Measurements from ENCODE around the gene NOL6. TPM values are rescaled to one million over a fixed set of nuclear protein-coding genes. Genes with fewer than 3 reads are reported as not detected.
"Not testable (repeated sequence)": the region's sequence is repeated elsewhere in the genome, so short reads cannot be mapped to it uniquely, and the experiment has no call there.

The NOL6 gene, protein sequence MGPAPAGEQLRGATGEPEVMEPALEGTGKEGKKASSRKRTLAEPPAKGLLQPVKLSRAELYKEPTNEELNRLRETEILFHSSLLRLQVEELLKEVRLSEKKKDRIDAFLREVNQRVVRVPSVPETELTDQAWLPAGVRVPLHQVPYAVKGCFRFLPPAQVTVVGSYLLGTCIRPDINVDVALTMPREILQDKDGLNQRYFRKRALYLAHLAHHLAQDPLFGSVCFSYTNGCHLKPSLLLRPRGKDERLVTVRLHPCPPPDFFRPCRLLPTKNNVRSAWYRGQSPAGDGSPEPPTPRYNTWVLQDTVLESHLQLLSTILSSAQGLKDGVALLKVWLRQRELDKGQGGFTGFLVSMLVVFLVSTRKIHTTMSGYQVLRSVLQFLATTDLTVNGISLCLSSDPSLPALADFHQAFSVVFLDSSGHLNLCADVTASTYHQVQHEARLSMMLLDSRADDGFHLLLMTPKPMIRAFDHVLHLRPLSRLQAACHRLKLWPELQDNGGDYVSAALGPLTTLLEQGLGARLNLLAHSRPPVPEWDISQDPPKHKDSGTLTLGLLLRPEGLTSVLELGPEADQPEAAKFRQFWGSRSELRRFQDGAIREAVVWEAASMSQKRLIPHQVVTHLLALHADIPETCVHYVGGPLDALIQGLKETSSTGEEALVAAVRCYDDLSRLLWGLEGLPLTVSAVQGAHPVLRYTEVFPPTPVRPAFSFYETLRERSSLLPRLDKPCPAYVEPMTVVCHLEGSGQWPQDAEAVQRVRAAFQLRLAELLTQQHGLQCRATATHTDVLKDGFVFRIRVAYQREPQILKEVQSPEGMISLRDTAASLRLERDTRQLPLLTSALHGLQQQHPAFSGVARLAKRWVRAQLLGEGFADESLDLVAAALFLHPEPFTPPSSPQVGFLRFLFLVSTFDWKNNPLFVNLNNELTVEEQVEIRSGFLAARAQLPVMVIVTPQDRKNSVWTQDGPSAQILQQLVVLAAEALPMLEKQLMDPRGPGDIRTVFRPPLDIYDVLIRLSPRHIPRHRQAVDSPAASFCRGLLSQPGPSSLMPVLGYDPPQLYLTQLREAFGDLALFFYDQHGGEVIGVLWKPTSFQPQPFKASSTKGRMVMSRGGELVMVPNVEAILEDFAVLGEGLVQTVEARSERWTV
- total RNA-seq = 10 to 100 TPM; 18.1 to 36.3 (median 29.1) TPM

DNA sequence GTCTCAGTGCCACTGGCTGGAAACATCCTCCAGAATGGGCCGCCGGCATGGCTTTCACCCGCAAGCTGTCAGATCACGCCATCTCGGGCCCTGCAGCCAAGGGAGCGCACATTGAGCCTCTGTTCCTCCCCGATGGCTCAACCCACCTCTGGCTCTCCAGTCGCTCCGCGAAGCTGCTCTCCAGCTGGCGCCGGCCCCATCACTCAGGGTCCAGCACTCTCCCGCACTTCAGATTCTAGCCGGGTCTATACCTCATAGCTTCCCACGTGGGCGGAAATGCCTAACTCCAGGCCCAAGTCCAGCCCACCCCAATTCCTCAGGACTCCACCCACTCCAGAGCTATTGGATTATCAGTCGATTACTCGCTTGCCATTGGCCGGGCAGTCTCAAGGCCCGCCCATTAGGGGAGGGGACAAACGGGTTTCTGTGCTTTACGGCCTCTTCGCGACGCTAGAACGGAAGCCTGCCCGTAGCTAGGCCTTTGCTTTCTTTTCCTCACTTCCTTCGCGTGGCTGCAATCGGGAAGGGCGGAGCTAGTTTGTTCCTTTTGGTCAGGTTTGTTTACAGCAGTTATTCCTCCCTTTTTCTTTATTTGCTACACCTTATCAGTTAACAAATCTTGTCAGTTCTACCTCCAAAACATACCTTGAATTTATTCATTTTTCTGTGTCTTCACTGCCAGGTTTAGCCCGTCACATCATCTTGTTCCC, at the start of gene NOL6:
Gene NOL6, minus strand, starts transcription at position 282 of the 710 bp plus-strand sequence. Its CDS starts 82 bp downstream, at position 200.
- Histone ChIP-seq H3K4me1 (peaks cover 11 to 12% of the 10 kb centered on the region in 2 donors), H3K27ac (peak within 1 kb of the TSS; percentile 80 to 86 (median 80)), H3K4me3 (peak within 1 kb of the TSS; percentile 66 to 100 (median 84)), H3K36me3 (peaks cover 0 to 35% of the 10 kb centered on the region in 2 donors), H3K27me3 (no peaks in the 10 kb centered on the region), H3K9me3 (no peaks in the 10 kb centered on the region)
- TF ChIP-seq, protein P1, sequence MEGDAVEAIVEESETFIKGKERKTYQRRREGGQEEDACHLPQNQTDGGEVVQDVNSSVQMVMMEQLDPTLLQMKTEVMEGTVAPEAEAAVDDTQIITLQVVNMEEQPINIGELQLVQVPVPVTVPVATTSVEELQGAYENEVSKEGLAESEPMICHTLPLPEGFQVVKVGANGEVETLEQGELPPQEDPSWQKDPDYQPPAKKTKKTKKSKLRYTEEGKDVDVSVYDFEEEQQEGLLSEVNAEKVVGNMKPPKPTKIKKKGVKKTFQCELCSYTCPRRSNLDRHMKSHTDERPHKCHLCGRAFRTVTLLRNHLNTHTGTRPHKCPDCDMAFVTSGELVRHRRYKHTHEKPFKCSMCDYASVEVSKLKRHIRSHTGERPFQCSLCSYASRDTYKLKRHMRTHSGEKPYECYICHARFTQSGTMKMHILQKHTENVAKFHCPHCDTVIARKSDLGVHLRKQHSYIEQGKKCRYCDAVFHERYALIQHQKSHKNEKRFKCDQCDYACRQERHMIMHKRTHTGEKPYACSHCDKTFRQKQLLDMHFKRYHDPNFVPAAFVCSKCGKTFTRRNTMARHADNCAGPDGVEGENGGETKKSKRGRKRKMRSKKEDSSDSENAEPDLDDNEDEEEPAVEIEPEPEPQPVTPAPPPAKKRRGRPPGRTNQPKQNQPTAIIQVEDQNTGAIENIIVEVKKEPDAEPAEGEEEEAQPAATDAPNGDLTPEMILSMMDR (IDR thresholded peaks at IDR 0.05 in 4 of 5, conservative IDR thresholded peaks at IDR 0.05 in 1 of 5) = no peak
- peak; percentile 62 to 74 for TF ChIP-seq POLR2A (IDR thresholded peaks at IDR 0.05)
- in situ Hi-C loops (cut with MboI; ENCODE audit: low sequenced_read_pairs in 4 of 4) (loop anchor here in 2 of 4 donors (10.0 to 25.0 kb wide), 2 partner anchors 179 to 186 kb away; partner anchors contain the start of gene NFX1 (in 2 of the 2)), intact Hi-C loops (cut with DNase I; ENCODE audit: low total_unique reads) (no loop called here)
- peak; percentile 100 for ATAC-seq
- peak; percentile 97 to 99 for DNase-seq

DNA sequence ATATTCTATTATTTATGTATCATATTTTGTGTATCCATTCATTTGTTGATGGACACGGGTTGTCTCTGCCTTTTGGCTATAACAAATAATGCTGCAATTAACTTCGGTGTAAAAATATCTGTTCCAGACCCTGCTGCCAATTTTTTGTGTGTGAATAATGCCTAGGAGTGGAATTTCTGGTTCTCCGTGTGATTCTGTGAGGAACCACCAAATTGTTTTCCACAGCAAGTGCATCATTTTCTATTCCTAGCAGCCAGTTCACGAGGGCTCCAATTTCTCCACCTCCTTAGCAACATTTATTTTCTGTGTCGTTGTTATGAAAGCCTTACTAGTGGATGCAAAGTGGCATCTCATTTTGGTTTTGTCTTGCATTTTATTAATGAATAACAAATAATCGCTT, 48.1 kb upstream of the NOL6 start:
- peaks cover 0 to 44% (median 30%) of the 10 kb centered on the region in 3 donors for H3K27me3 ChIP-seq

DNA sequence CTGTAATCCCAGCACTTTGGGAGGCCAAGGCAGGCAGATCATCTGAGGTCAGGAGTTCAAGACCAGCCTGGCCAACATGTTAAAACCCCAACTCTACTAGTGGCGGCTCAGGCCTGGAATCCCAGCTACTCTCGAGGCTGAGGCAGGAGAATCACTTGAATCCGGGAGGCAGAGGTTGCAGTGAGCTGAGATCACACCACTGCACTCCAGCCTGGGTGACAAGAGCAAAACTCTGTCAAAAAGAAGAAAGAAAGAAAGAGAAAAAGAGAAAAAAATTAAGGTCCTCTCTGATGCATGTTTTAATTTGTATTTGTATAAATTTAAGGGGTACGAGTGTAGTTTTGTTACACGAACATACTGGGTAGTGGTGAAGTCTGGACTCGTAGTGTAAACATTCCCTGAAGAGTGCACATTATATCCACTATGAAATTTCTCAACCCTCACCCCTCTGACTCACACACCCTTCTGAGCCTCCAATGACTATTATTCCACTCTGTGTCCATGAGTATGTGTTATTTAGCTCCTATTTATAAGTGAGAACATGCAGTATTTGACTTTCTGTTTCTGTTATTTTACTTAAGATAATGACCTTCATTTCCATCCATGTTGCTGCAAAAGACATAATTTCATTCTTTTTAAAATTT, 44.3 kb upstream of the NOL6 start:
- ATAC-seq; H3K9me3 ChIP-seq; intact Hi-C loops (cut with DNase I; ENCODE audit: low total_unique reads); H3K36me3 ChIP-seq; in situ Hi-C loops (cut with MboI; ENCODE audit: low sequenced_read_pairs in 4 of 4); H3K27ac ChIP-seq; DNase-seq; H3K4me1 ChIP-seq; H3K4me3 ChIP-seq: not testable (repeated sequence)
- peaks cover 0 to 14% (median 4%) of the 10 kb centered on the region in 3 donors for H3K27me3 ChIP-seq

More for the DNA sequence above, 48.1 kb upstream of the NOL6 start:
- intact Hi-C loops (cut with DNase I; ENCODE audit: low total_unique reads); H3K4me1 ChIP-seq; H3K36me3 ChIP-seq; DNase-seq; H3K4me3 ChIP-seq; H3K9me3 ChIP-seq; in situ Hi-C loops (cut with MboI; ENCODE audit: low sequenced_read_pairs in 4 of 4); ATAC-seq: not testable (repeated sequence)
- peak overlapping the region in 1 of 4 donors; percentile 46 for H3K27ac ChIP-seq

DNA sequence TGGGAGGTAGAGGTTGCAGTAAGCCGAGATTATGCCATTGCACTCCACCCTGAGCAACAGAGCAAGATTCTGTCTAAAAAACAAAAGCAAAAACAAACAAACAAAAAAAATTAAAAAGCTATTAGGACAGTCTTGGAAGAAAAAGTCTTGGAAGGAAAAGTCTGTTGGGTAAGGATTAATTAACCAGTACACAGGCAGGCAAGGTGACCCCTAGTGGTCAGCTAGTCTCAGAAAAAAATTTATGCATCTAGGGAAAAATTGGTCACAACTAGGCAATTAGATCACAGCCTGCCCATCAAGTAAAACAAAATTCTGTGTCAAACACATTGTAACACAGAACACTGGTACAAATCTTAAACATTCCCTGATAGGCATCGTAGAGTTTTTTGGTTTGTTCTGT, 43.6 kb upstream of the NOL6 start:
- no peak overlapping the region for H3K4me3 ChIP-seq

DNA sequence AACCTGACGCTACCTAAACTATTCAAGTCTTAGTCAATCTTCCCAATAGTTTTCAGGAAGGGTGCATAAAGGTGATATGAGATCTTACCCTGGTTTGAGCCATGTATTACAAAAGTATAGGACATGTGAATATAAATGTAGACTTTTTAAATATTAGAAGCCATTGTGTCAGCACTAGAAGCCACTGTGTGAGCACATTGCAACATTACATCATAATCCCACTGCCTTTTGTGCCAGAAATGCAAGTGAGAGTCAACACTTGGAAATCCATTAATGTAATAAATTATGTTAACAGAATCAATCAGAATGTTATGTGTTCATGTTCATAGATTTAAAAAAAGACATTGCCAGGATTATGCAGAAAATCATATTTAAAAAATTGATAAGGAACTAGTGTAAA, 42.7 kb upstream of the NOL6 start:
- H3K27ac ChIP-seq; H3K36me3 ChIP-seq; DNase-seq; intact Hi-C loops (cut with DNase I; ENCODE audit: low total_unique reads); in situ Hi-C loops (cut with MboI; ENCODE audit: low sequenced_read_pairs in 4 of 4); ATAC-seq; H3K4me1 ChIP-seq; H3K4me3 ChIP-seq; H3K9me3 ChIP-seq; H3K27me3 ChIP-seq: not testable (repeated sequence)

More for the DNA sequence above, 43.6 kb upstream of the NOL6 start:
- Histone ChIP-seq H3K27me3 (peaks cover 0 to 11% (median 4%) of the 10 kb centered on the region in 3 donors), H3K9me3 (no peaks in the 10 kb centered on the region), H3K4me1 (no peaks in the 10 kb centered on the region), H3K27ac (no peak overlapping the region), H3K36me3 (no peaks in the 10 kb centered on the region)
- ATAC-seq (no peak), DNase-seq (no peak)
- intact Hi-C loops (cut with DNase I; ENCODE audit: low total_unique reads) (no loop called here), in situ Hi-C loops (cut with MboI; ENCODE audit: low sequenced_read_pairs in 4 of 4) (no loop called here)
- TF ChIP-seq POLR2A (IDR thresholded peaks at IDR 0.05) = no peak
- TF ChIP-seq, protein P1 (IDR thresholded peaks at IDR 0.05 in 4 of 5, conservative IDR thresholded peaks at IDR 0.05 in 1 of 5) = peak in 2 of 5 experiments; percentile 51 to 59

DNA sequence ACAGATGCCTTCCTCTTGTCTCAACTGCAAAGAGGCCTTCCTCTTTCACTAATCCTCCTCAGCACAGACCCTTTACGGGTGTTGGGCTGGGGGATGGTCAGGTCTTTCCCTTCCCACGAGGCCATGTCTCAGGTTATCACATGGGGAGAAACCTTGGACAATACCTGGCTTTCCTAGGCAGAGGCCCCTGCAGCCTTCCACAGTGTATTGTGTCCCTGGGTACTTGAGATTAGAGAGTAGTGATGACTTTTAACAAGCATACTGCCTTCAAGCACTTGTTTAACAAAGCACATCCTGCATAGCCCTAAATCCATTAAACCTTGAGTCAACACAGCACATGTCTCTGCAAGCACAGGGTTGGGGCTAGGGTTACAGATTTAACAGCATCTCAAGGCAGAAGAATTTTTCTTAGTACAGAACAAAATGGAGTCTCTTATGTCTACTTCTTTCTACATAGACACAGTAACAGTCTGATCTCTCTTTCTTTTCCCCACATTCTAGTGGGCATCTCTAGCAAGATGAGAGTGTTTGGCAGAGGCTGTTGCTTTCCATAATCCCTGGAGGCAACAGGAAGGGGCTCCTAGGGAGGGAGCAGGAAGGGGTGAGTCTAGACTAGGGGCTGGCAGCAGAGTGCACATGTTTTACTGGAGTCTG, 41.7 kb upstream of the NOL6 start:
- H3K36me3 ChIP-seq; H3K4me1 ChIP-seq; intact Hi-C loops (cut with DNase I; ENCODE audit: low total_unique reads); H3K27me3 ChIP-seq; DNase-seq; ATAC-seq; H3K9me3 ChIP-seq; in situ Hi-C loops (cut with MboI; ENCODE audit: low sequenced_read_pairs in 4 of 4); H3K27ac ChIP-seq; H3K4me3 ChIP-seq: not testable (repeated sequence)

DNA sequence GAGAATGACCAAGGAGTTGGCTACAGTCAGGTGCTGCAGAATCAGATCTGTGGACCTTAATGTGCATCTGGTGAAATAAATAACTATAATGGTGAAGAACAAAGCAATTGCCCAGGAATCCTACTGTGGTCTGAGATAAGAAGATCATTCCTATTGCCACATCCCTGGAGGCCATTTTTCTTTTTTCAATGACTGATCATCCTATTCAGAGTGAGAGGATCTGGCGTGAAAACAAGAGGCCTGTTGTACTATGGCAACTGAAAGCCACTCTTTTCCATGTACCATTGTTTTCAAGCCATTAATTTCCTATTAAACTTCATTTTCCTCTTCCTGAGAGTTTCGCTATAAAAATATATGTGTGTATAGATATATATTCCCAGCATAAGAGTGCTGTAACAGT, 38.8 kb upstream of the NOL6 start:
- H3K4me1 ChIP-seq; intact Hi-C loops (cut with DNase I; ENCODE audit: low total_unique reads); ATAC-seq; H3K36me3 ChIP-seq; H3K9me3 ChIP-seq; H3K27ac ChIP-seq; H3K4me3 ChIP-seq; DNase-seq; H3K27me3 ChIP-seq; in situ Hi-C loops (cut with MboI; ENCODE audit: low sequenced_read_pairs in 4 of 4): not testable (repeated sequence)

DNA sequence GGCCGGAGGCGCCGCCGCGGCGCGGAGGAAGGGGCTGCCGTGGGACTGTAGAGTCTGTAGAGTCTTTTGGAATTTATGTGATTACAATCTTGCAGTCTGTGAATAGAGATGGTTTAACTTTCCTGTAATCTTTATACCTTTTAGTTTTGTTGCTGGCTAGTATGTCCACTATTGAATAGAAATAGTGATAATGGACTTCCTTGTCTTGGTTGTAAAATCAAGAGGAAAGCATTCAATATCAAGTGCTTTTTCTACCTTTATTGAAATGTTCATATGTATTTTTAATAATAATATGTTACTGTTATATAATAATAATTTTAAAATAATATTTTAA, 37.4 kb upstream of the NOL6 start:
- H3K4me1 ChIP-seq; H3K9me3 ChIP-seq; H3K27me3 ChIP-seq; ATAC-seq; in situ Hi-C loops (cut with MboI; ENCODE audit: low sequenced_read_pairs in 4 of 4); intact Hi-C loops (cut with DNase I; ENCODE audit: low total_unique reads); H3K36me3 ChIP-seq; DNase-seq: not testable (repeated sequence)
- H3K27ac ChIP-seq = peak overlapping the region; percentile 83 to 95 (median 86)
- peak overlapping the region; percentile 66 to 77 (median 72) for H3K4me3 ChIP-seq
